Sigmoid colon (tissue), 7 donors: ENCODE data around the gene RPS24. TPM values are rescaled to one million over a fixed set of nuclear protein-coding genes. Genes with fewer than 3 reads are reported as not detected.

Experiments
- DNase-seq: peaks from one replicate; pipeline ENCODE4 v3.0.0-alpha.2; 2019
- H3K27ac ChIP-seq, 4 donors: fragments of 200-600 bp; sonication (generic); one replicate each; pipeline ENCODE4 v1.5.1; 2016 to 2019; ENCODE audit warnings: mild to moderate bottlenecking in 1 of 4
- H3K27me3 ChIP-seq, 3 donors: fragments of 200-600 bp; sonication (generic); one replicate each; pipeline ENCODE4 v1.5.1; 2019; ENCODE audit warnings: mild to moderate bottlenecking in 1 of 3
- H3K36me3 ChIP-seq, 4 donors: fragments of 200-600 bp; sonication (generic); one replicate each; pipeline ENCODE4 v1.5.1; 2016 to 2019
- H3K4me1 ChIP-seq, 4 donors: fragments of 200-600 bp; sonication (generic); one replicate each; pipeline ENCODE4 v1.5.1; 2017 to 2019
- H3K4me3 ChIP-seq, 4 donors: fragments of 200-600 bp; sonication (generic); one replicate each; pipeline ENCODE4 v1.5.1; 2017 to 2019; ENCODE audit warnings: mild to moderate bottlenecking in 2 of 4, moderate library complexity in 1 of 4
- H3K9me3 ChIP-seq, 4 donors: fragments of 200-600 bp in 3 of 4; sonication (generic) in 3 of 4; one replicate each; pipeline versions ENCODE4 v1.5.1 to v1.6.1; 2013 to 2019
- CTCF ChIP-seq, 4 experiments: fragments of 450-650 bp in 3 of 4; fragments of 200-600 bp in 1 of 4; IDR thresholded peaks; one replicate each; pipeline ENCODE4 v1.5.1; 2016 to 2019; ENCODE audit warnings: antibody characterized with exemption in 4 of 4, mild to moderate bottlenecking in 3 of 4, moderate library complexity in 2 of 4
- EP300 ChIP-seq, 4 donors: sonication (generic); formaldehyde crosslinking; IDR thresholded peaks; one replicate each; pipeline ENCODE4 v1.6.1; 2017; ENCODE audit warnings: antibody characterized with exemption in 4 of 4
- POLR2A ChIP-seq, 2 donors: fragments of 450-650 bp; IDR thresholded peaks; one replicate each; pipeline ENCODE4 v1.6.1; 2016; ENCODE audit warnings: antibody characterized with exemption in 2 of 2, mild to moderate bottlenecking in 2 of 2, moderate library complexity in 2 of 2
- POLR2AphosphoS5 ChIP-seq, 4 donors: sonication (generic); formaldehyde crosslinking; IDR thresholded peaks; one replicate each; pipeline ENCODE4 v1.6.1; 2017; ENCODE audit warnings: antibody characterized with exemption in 4 of 4
- WGBS, 2 donors: extraction: QIAGEN DNeasy Blood & Tissue Kit; methylation state at CpG; one replicate each; pipeline ENCODE4 v1.1.7; 2013; 5-methylcytosine and 5-hydroxymethylcytosine counted together
- intact Hi-C: fragments of 100-400 bp; cut with DNase I; formaldehyde crosslinking; loops from one replicate; pipeline ENCODE4 v1.15.1; 2023
- polyA plus RNA-seq, 3 donors: library from polyadenylated mRNA; stranded (reverse); fragments of 200-250 nt; gene quantifications; one replicate each; pipeline ENCODE4 v1.2.3, GENCODE V29; 2013
- total RNA-seq, 4 donors: library from RNA; depleted of rRNA; stranded (reverse); fragments of >200 nt; gene quantifications; one replicate each; pipeline ENCODE4 v1.1.0, GENCODE V29; 2016
- donor health status: healthy with polysubstance abuse.
- donor health status: Bipolar disorder and iron deficiency.
- donor health status: healthy.

The RPS24 gene
- total and polyA plus RNA-seq, 7 donors = 2,487 to 7,696 (median 3,724) TPM

GRCh38 chr10:78079411-78079810 is 45.7 kb downstream of the RPS24 start:
- Histone ChIP-seq H3K27ac (no peak overlapping the region), H3K27me3 (no peaks in the 10 kb centered on the region), H3K4me1 (no peaks in the 10 kb centered on the region), H3K4me3 (no peak overlapping the region), H3K9me3 (no peaks in the 10 kb centered on the region), H3K36me3 (no peaks in the 10 kb centered on the region)
- intact Hi-C loops = no loop called here
- WGBS, 2 donors = 91% methylated on average over 6 of the region's 6 CpGs
- no peak for TF ChIP-seq EP300 (IDR thresholded peaks at IDR 0.05)
- no peak for TF ChIP-seq POLR2A (IDR thresholded peaks at IDR 0.05)
- no peak for TF ChIP-seq CTCF (IDR thresholded peaks at IDR 0.05)
- no peak for TF ChIP-seq POLR2AphosphoS5 (IDR thresholded peaks at IDR 0.05)
- DNase-seq = no peak

GRCh38 chr10:78081292-78081691 is 47.6 kb downstream of the RPS24 start:
- Histone ChIP-seq H3K4me1 (no peaks in the 10 kb centered on the region), H3K27me3 (peaks cover 0 to 3% (median 0%) of the 10 kb centered on the region in 3 donors), H3K27ac (no peak overlapping the region), H3K36me3 (no peaks in the 10 kb centered on the region), H3K4me3 (no peak overlapping the region), H3K9me3 (no peaks in the 10 kb centered on the region)
- no peak for TF ChIP-seq POLR2A (IDR thresholded peaks at IDR 0.05)
- TF ChIP-seq CTCF (IDR thresholded peaks at IDR 0.05) = no peak
- no peak for TF ChIP-seq EP300 (IDR thresholded peaks at IDR 0.05)
- TF ChIP-seq POLR2AphosphoS5 (IDR thresholded peaks at IDR 0.05) = no peak
- 42 to 47% methylated on average over 3 of the region's 3 CpGs for WGBS, 2 donors
- intact Hi-C loops = no loop called here
- no peak for DNase-seq

GRCh38 chr10:78082636-78083035 is 49.0 kb downstream of the RPS24 start:
- no peak for TF ChIP-seq CTCF (IDR thresholded peaks at IDR 0.05)
- no peak for TF ChIP-seq EP300 (IDR thresholded peaks at IDR 0.05)
- Histone ChIP-seq H3K4me3 (no peak overlapping the region), H3K9me3 (no peaks in the 10 kb centered on the region), H3K36me3 (no peaks in the 10 kb centered on the region), H3K27me3 (peaks cover 0 to 3% (median 0%) of the 10 kb centered on the region in 3 donors), H3K27ac (no peak overlapping the region), H3K4me1 (no peaks in the 10 kb centered on the region)
- no peak for DNase-seq
- intact Hi-C loops = no loop called here
- WGBS, 2 donors = 78 to 84% methylated on average over 4 of the region's 4 CpGs

Other genes with a start within 250 kb of the RPS24 start
- 10 to 100 TPM; 41.0 to 78.1 (median 49.4) TPM for gene DLG5, start 107.1 kb upstream of the RPS24 start, total RNA-seq
- 10 to 100 TPM in 1 of 3 donors, 1 to 10 TPM in 2; 6.0 to 20.3 (median 7.2) TPM for gene DLG5, start 107.1 kb upstream of the RPS24 start, polyA plus RNA-seq
- gene POLR3A, start 4.3 kb upstream of the RPS24 start, total RNA-seq = 10 to 100 TPM in 2 of 4 donors, 1 to 10 TPM in 2; 9.6 to 13.0 (median 11.0) TPM
- gene POLR3A, start 4.3 kb upstream of the RPS24 start, polyA plus RNA-seq = 1 to 10 TPM; 1.6 to 7.7 (median 2.4) TPM